Stimulated activated CD8-positive, alpha-beta memory T cell treated with anti-CD3 and anti-CD28 coated beads, Interleukin-12 subunit alpha, Interleukin-12 subunit beta, amount 100 ng/mL, for 24 hours (primary cell): ENCODE results near the gene NMNAT3.

Source experiments
- DNase-seq: peaks from one replicate; pipeline ENCODE4 v3.0.0-alpha.2; 2020; ENCODE audit errors: extremely low read depth

The NMNAT3 gene

GRCh38 chr3:139677388-139678155, at the start of gene NMNAT3:
TSS of gene NMNAT3 (minus strand) at chr3:139677972. CDS start at chr3:139627724, 50,248 bp downstream.
- DNase-seq = peak; percentile 55

- no peak for DNase-seq
Observed at GRCh38 chr3:139721370-139721769, 43.6 kb upstream of the NMNAT3 start.

DNA sequence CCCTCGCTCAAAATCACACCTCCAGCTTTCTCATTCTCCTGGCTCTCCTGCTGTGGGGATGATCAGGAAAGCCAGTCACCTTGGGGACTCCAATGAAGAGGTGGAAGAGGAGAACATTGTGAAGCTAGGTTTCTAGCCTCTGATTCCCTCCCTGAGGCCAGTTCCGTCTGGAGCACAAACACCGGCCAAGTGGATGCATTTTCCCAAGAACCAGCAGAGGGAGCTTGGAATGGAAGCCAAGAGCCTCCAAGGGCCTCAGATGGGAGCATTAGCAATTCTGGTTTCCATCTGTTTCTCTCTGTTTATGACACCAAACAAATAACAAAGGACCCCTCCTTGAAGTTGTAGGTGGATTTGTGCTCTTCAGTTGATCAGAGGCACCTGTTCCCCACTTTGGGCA, 40.6 kb upstream of the NMNAT3 start:
- no peak for DNase-seq

DNA sequence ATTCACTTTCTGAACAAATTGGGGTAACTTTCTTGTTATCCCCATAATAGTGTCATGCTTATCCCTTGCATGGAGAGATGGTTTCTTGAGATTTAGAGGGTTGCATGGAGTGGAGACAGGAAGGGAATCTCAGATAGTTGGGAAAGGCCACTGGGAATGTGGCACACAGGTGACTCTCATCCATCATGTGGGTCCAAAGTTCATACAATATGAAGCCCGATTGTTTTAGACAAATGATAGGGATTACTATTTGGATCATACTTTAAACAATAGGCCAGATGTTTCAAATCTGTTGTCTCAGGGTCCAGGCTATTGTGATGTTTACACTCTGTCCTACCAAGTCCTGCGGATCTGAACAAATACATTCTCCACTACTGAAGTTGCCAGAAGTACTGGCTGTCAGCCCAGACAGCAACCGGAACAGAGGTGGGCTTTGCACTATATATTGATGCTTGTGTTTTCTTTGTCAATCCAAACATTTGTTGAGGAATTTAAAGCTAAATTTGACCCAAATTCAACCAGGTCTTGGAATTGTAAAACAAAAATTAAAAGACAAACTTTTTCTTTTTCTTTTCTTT, 39.2 kb upstream of the NMNAT3 start:
- DNase-seq = no peak

DNA sequence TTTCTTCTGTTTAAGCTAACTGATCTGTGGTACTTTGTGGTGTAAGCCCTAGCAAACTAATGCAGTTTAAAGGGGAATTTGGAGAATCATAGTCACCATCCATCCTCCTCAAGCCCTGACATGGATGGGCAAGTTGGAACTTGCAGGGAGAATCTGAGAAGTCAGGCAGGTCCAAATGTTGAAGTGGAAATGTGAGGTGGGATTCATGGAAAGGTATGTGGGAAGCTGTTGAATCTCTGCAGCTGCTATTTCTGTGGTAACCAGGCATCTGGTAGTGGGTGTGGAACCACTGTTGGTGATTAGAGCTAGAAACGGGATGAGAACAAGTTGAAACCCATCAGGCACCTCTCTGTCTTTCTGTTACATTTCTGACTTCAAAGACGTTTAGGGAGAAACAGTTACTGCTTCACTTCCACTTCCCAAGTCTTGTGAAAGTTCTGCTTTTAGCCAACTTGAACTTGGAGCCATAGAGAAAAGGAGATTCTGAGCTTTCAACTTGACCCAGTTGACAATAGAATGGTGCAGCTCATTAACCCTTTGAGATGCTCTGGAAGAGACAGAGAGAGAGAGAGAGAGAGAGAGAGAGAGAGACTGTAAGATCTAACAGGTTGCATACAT, 38.1 kb upstream of the NMNAT3 start:
- no peak for DNase-seq

DNA sequence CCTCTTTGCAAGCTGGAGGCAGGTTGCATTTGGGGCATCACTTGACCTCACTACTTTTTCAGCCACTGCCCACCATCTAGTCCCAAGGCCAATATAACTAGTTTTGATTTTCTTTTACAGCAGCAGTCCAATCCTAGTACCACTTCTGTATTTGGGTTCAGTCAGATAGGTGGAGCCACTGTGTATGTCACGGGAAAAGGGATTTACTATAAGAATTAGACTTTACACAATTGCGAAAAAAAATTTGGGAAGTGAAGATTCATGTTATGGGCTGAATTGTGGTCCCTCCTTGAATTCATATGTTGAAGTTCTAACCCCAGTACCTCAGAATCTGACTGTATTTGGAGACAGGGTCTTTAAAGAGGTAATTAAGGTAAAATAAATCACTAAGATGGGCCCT, 37.4 kb upstream of the NMNAT3 start:
- no peak for DNase-seq

- DNase-seq = no peak
Observed at GRCh38 chr3:139710212-139710611, 32.4 kb upstream of the NMNAT3 start.

- DNase-seq = no peak
Observed at GRCh38 chr3:139705631-139706030, 27.9 kb upstream of the NMNAT3 start.

DNA sequence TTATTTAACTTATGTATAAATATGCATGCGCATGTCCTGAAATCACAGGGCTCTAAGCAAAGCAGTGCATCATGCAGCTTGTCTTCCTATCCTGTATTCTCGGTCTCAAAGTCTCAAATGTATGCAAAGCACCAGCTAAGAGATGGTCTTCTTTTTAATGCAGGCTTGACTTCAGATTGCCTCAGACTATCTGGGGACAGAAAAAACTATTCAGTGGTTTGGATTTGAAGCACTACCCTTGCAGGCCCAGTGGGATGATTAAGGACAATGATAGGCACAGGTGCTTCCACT, 18.5 kb upstream of the NMNAT3 start:
- no peak for DNase-seq

- no peak for DNase-seq
Observed at GRCh38 chr3:139695426-139696313, 17.9 kb upstream of the NMNAT3 start.

- DNase-seq = no peak
Observed at GRCh38 chr3:139695007-139695406, 17.2 kb upstream of the NMNAT3 start.

- no peak for DNase-seq
Observed at GRCh38 chr3:139694542-139694941, 16.8 kb upstream of the NMNAT3 start.

DNA sequence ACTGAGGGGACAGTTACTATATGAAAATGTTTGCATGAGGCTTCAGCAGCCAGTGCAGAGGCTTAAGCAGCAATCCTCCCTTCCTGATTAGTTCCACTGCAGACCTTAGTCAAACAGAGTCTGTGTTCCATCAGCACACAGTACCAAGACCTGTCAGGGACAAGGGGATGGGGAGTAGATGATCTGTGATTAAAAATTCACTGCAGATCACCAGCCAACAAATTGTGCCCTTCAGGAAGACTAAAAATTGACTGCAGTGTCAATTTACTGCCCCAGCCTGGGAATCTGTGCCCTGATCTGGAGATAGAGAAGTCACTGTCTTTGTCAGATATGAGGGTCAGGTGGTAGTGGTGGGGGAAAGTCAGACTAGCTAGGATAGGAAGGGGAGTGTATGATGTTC, 13.8 kb upstream of the NMNAT3 start:
- no peak for DNase-seq

- DNase-seq = no peak
Observed at GRCh38 chr3:139689708-139690228, 12.0 kb upstream of the NMNAT3 start.

DNA sequence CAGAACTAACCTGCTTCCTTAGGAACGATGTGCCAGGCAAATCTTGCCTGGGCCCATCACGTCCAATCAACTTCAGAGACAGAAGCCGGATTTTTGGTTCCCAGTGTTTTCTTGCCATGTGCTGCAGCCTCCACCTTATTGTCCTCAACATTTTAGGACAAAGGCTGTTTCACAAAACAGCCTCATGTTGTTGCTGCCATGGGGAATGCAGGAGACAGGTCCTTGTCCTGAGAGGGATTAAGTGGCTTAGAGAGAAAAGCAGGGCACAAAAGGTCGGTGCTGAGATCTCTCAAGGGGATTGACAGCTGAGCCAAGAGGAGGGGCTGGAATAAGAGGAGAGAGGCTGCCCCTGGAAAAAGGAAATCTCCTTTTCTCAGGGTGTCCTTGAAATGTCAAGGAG, 11.3 kb upstream of the NMNAT3 start:
- no peak for DNase-seq

- DNase-seq = no peak
Observed at GRCh38 chr3:139687431-139687830, 9.7 kb upstream of the NMNAT3 start.

DNA sequence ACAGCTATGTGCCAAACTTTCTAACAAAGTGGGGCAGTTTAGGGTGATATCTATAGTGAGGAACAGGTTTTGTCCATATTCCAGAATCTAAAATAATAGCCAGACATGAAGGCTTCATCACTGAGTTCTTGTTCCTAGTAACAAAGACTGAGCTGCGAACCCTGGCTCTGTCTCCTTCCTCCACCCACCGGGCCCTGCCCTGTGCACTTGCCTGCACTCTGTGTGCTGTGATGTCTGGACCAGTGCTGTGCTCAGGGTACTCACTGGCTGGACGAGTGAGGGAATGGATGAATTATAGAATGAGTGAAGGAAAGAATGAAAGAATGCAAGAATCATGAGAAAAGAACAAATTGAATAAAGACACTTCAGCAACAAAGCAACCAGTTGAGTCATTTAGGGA, 8.9 kb upstream of the NMNAT3 start:
- no peak for DNase-seq

DNA sequence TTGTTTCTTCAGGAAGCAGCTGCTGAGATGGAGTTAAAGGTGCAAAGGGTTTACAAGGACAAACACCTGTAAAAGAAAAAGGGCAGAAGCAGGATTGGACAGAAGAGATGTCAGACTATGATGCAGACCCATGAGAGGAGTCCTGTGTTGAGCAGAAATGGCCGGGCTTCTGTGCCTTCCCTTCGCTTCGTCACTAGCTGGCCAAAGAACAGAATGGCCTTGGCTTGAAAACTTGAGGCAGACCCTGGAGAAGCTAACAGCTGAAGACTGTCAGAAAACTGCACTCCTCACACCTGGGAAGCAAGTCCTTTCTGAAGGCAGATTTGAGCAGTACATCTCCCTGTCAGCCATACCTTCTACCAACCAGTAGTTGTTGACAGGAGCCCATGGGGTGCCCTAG, 8.4 kb upstream of the NMNAT3 start:
- DNase-seq = no peak

DNA sequence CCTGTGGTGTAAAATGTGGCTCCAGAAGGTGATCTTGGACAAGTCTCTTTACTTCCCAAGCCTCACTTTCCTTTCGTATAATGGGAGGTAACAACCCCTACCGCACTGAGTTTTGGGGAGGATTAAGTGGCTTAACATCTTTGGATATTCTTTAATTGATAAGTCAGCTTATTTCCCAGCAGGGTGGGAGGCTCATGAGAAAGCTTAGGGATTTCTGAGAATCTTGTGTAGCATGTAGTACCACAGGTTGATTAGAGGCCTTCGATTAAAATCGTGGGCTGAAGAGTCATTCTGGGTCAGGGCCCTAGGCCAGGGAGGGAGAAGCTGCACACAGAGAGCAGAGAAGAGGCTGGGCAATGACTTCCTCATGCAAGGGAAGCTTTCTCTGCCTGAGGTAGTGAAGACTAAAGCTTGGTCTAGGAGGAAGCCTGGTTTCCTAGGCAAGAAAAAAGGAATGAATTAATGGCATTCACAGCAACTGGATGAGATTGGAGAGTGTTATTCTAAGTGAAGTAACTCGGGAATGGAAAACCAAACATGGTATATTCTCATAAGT, 1.5 kb upstream of the NMNAT3 start:
- DNase-seq = no peak

DNA sequence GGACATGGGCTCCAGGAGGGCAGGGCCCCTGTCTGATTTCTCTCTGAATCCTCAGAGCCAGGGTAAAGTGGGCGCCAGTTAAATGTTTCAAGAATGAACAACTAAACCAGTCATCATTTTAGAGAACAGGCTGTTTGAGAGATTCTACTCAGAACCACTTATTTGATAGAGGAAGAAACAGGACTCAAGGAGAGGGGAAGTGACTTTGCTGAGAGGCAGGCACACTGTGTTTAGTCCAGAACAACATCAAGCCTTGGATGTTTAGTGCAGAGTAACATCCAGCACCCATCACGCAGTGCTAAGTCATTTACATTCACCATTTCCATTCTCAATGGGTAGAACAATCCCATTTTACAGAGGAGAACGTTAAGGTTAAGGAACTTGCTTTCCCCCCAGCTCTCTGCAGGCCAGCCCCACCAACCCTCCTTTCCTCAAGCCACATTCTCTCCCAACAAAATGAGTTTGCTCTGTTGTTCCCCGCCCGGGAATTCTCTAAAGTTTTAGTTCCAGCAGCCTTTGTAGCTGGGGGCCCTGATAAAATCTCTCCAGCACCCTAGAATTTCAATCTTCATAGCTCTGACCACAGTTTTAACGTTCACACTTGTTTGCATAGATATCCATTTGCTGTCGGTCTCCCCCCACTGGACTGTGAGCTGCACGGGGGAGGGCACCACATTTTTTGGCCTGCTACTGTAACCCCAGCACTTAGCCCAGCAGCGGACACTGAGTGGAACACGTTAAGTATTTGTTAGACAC, 962 bp downstream of the NMNAT3 start:
- no peak for DNase-seq

DNA sequence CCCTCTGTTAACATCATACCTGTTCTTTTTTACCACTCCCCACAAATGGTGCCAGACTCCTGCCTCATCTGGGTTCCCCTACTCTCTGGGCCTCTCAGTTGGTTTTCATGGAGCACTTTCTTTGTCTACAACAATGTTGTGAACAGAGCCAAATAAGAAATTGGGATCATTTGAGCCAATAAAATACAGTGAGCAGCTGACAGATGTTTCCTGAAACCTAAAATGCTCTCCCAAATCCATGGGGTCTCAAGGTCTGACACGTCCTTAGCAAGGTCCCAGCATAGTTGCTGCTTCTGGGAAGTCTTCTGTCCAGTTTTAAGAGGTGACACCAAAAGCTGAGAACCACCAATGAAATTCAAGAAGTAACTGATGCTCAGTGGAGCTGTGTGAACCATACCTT, 1.7 kb downstream of the NMNAT3 start:
- no peak for DNase-seq
